Measurements from ENCODE around the gene FBLIM1.

Gene FBLIM1

GRCh38 chr1:15719381-15720120 is 39.0 kb upstream of the FBLIM1 start:
- no peak for TF ChIP-seq CTCF (IDR thresholded peaks at IDR 0.05; ENCODE audit: low read depth, low read length, missing control alignments)
- H3K4me3 ChIP-seq (ENCODE audit: low read depth, low read length): no peak overlapping the region
- DNase-seq (ENCODE audit: low read depth): no peak

- H3K4me3 ChIP-seq (ENCODE audit: low read depth, low read length): no peak overlapping the region
- DNase-seq (ENCODE audit: low read depth): no peak
- TF ChIP-seq CTCF (IDR thresholded peaks at IDR 0.05; ENCODE audit: low read depth, low read length, missing control alignments): no peak
Observed at GRCh38 chr1:15720861-15721260, 37.7 kb upstream of the FBLIM1 start.

GRCh38 chr1:15722411-15722810 is 36.2 kb upstream of the FBLIM1 start:
- TF ChIP-seq CTCF (IDR thresholded peaks at IDR 0.05; ENCODE audit: low read depth, low read length, missing control alignments): no peak
- H3K4me3 ChIP-seq (ENCODE audit: low read depth, low read length): no peak overlapping the region
- no peak for DNase-seq (ENCODE audit: low read depth)

GRCh38 chr1:15722836-15723532 is 35.6 kb upstream of the FBLIM1 start:
- no peak for TF ChIP-seq CTCF (IDR thresholded peaks at IDR 0.05; ENCODE audit: low read depth, low read length, missing control alignments)
- DNase-seq (ENCODE audit: low read depth): no peak
- H3K4me3 ChIP-seq (ENCODE audit: low read depth, low read length): no peak overlapping the region

GRCh38 chr1:15723631-15724246 is 34.9 kb upstream of the FBLIM1 start:
- no peak overlapping the region for H3K4me3 ChIP-seq (ENCODE audit: low read depth, low read length)
- no peak for TF ChIP-seq CTCF (IDR thresholded peaks at IDR 0.05; ENCODE audit: low read depth, low read length, missing control alignments)
- no peak for DNase-seq (ENCODE audit: low read depth)

GRCh38 chr1:15724949-15725880 is 33.4 kb upstream of the FBLIM1 start:
- no peak overlapping the region for H3K4me3 ChIP-seq (ENCODE audit: low read depth, low read length)
- no peak for DNase-seq (ENCODE audit: low read depth)
- no peak for TF ChIP-seq CTCF (IDR thresholded peaks at IDR 0.05; ENCODE audit: low read depth, low read length, missing control alignments)
